Esophagus (tissue), 2 donors: ENCODE results near the gene PPARG. TPM values are rescaled to one million over a fixed set of nuclear protein-coding genes. Genes with fewer than 3 reads are reported as not detected.
A peak's percentile ranks its signal among the peaks of the same experiment; 100 is the strongest.

Experiments used
- H3K27ac ChIP-seq, 2 donors: one replicate each; pipeline ENCODE4 v1.5.1; 2013; ENCODE audit warnings: low read depth in 2 of 2, mild to moderate bottlenecking in 2 of 2, inconsistent platforms in 1 of 2, low read length in 1 of 2, moderate library complexity in 1 of 2
- H3K27me3 ChIP-seq, 2 donors: one replicate each; pipeline ENCODE4 v1.6.1; 2013; ENCODE audit warnings: low read length in 2 of 2, control low read depth in 1 of 2, mild to moderate bottlenecking in 1 of 2; ENCODE audit not compliant: insufficient read depth in 2 of 2, control insufficient read depth in 1 of 2
- H3K36me3 ChIP-seq, 2 donors: one replicate each; pipeline ENCODE4 v1.6.1; 2013; ENCODE audit warnings: low read length in 1 of 2; ENCODE audit not compliant: control insufficient read depth in 2 of 2, insufficient read depth in 2 of 2
- H3K4me1 ChIP-seq, 2 donors: one replicate each; pipeline ENCODE4 v1.6.1; 2013; ENCODE audit warnings: low read length in 1 of 2; ENCODE audit not compliant: control insufficient read depth in 2 of 2, insufficient read depth in 2 of 2
- H3K4me3 ChIP-seq, 2 donors: one replicate each; pipeline ENCODE4 v1.5.1; 2013; ENCODE audit warnings: low read length in 2 of 2, mild to moderate bottlenecking in 2 of 2, low read depth in 1 of 2, moderate library complexity in 1 of 2
- H3K9me3 ChIP-seq, 2 donors: one replicate each; pipeline ENCODE4 v1.6.1; 2013; ENCODE audit warnings: mild to moderate bottlenecking in 2 of 2, low read depth in 1 of 2, low read length in 1 of 2, moderate library complexity in 1 of 2; ENCODE audit not compliant: control insufficient read depth in 2 of 2, insufficient read depth in 1 of 2
- WGBS, 2 donors: extraction: QIAGEN DNeasy Blood & Tissue Kit; methylation state at CpG; one replicate each; pipeline ENCODE4 v1.1.7; 2013; 5-methylcytosine and 5-hydroxymethylcytosine counted together
- polyA plus RNA-seq, 2 donors: library from polyadenylated mRNA; stranded (reverse); fragments of 200-250 nt; gene quantifications; one replicate each; pipeline ENCODE4 v1.2.3, GENCODE V29; 2013
- donor health status: healthy with polysubstance abuse.
- donor health status: Bipolar disorder and iron deficiency.

PPARG gene
- polyA plus RNA-seq, 2 donors: 2.6 to 3.4 TPM

- Histone ChIP-seq H3K36me3 (no peaks in the 10 kb centered on the region), H3K27me3 (peaks cover 0 to 6% of the 10 kb centered on the region in 2 donors), H3K4me1 (no peaks in the 10 kb centered on the region), H3K27ac (peak overlapping the region; percentile 15 to 21), H3K4me3 (peak overlapping the region; percentile 74 to 86), H3K9me3 (no peaks in the 10 kb centered on the region)
- 1 to 2% methylated on average over 23 to 58 of the region's 63 CpGs for WGBS, 2 donors
Measured at GRCh38 chr3:12287727-12288181, 1.1 kb upstream of the PPARG start.

GRCh38 chr3:12289524-12289923, 654 bp downstream of the PPARG start:
- Histone ChIP-seq H3K4me3 (no peak overlapping the region), H3K4me1 (no peaks in the 10 kb centered on the region), H3K27ac (no peak overlapping the region), H3K27me3 (peaks cover 0 to 6% of the 10 kb centered on the region in 2 donors), H3K9me3 (no peaks in the 10 kb centered on the region), H3K36me3 (no peaks in the 10 kb centered on the region)
- 48% methylated on average over 3 of the region's 3 CpGs for WGBS, 2 donors

GRCh38 chr3:12292770-12293169, 3.9 kb downstream of the PPARG start:
- H3K4me3 ChIP-seq: no peak overlapping the region

GRCh38 chr3:12294885-12295580, 6.2 kb downstream of the PPARG start:
- Histone ChIP-seq H3K27me3 (no peaks in the 10 kb centered on the region), H3K9me3 (no peaks in the 10 kb centered on the region), H3K4me1 (no peaks in the 10 kb centered on the region), H3K27ac (no peak overlapping the region), H3K4me3 (no peak overlapping the region), H3K36me3 (no peaks in the 10 kb centered on the region)
- WGBS, 2 donors: 83 to 88% methylated on average over 6 of the region's 6 CpGs

More at GRCh38 chr3:12292770-12293169, 3.9 kb downstream of the PPARG start:
- peaks cover 0 to 5% of the 10 kb centered on the region in 2 donors for H3K27me3 ChIP-seq
- no peaks in the 10 kb centered on the region for H3K4me1 ChIP-seq
- H3K27ac ChIP-seq: no peak overlapping the region
- H3K36me3 ChIP-seq: no peaks in the 10 kb centered on the region
- no peaks in the 10 kb centered on the region for H3K9me3 ChIP-seq
- WGBS, 2 donors: 76 to 78% methylated on average over 9 of the region's 9 CpGs

GRCh38 chr3:12296511-12296910, 7.6 kb downstream of the PPARG start:
- WGBS, 2 donors: 86 to 96% methylated on average over 4 of the region's 4 CpGs
- H3K4me1 ChIP-seq: peaks cover 0 to under 1% of the 10 kb centered on the region in 2 donors
- H3K36me3 ChIP-seq: no peaks in the 10 kb centered on the region

DNA sequence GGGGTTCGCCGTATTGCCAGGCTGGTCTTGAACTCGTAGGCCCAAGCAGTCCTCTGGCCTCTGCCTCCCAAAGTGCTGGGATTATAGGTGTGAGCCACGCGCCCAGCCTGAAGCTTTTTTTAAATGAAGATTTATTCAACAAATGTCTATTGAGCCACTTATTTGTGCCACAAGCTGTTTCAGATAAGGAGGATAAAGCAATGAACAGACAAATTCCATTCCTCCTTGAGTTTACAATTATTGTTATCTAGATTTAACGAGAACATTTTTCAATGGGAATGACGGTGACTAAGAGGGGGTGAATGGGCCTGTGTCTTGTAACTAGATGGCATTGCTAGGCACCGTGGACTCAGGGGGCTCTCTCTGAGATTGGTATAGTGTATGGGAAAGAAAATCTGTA, 10.2 kb downstream of the PPARG start:
- 94 to 96% methylated on average over 8 of the region's 8 CpGs for WGBS, 2 donors
- no peaks in the 10 kb centered on the region for H3K27me3 ChIP-seq

More at GRCh38 chr3:12296511-12296910, 7.6 kb downstream of the PPARG start:
- no peak overlapping the region for H3K4me3 ChIP-seq
- H3K27ac ChIP-seq: no peak overlapping the region
- no peaks in the 10 kb centered on the region for H3K27me3 ChIP-seq
- no peaks in the 10 kb centered on the region for H3K9me3 ChIP-seq

DNA sequence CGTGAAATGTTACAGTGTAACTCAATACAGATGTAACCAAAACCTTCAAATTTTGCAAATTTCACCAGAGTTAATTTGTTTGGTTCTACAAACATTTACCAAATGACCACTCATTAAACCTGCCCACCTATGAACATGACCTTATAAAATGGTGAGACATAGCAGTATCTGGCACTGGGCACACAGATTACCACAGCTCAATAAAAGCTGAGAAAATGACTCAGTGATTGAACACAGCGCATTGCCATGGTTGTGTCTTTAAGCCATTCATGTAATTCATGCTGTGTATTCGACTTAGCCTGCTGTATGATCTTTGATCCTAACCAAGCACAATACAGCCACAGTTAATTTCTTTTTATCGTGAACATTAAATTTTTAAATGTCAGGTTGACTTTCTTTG, 11.3 kb downstream of the PPARG start:
- H3K36me3 ChIP-seq: no peaks in the 10 kb centered on the region
- no peak overlapping the region for H3K4me3 ChIP-seq
- 80 to 82% methylated on average over 4 of the region's 4 CpGs for WGBS, 2 donors
- peaks cover 0 to 2% of the 10 kb centered on the region in 2 donors for H3K4me1 ChIP-seq
- H3K27me3 ChIP-seq: no peaks in the 10 kb centered on the region
- H3K27ac ChIP-seq: no peak overlapping the region
- H3K9me3 ChIP-seq: no peaks in the 10 kb centered on the region

More for the DNA sequence above, 10.2 kb downstream of the PPARG start:
- H3K4me3 ChIP-seq: no peak overlapping the region
- no peak overlapping the region for H3K27ac ChIP-seq
- peaks cover 0 to 2% of the 10 kb centered on the region in 2 donors for H3K4me1 ChIP-seq
- H3K36me3 ChIP-seq: no peaks in the 10 kb centered on the region
- no peaks in the 10 kb centered on the region for H3K9me3 ChIP-seq

DNA sequence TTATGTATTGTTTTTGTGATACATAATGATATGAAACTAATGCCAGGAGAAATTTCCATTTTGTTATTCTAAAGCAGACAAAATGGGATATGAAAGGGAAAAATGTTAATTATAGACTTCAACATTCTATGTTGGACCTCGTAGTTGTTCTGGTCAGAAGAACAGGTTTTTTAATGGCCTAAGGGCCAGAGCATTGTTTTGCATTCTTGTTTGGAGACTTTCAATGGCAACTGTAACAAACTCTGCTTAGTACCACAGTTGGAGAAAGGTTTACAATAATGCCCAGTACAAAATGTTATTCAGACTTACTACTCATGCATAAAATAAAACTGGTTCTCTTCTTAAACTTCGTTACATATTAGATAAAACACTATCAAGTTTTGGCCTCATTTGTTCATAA, 12.2 kb downstream of the PPARG start:
- H3K4me3 ChIP-seq: no peak overlapping the region
- H3K9me3 ChIP-seq: no peaks in the 10 kb centered on the region
- no peaks in the 10 kb centered on the region for H3K36me3 ChIP-seq
- WGBS, 2 donors: 42 to 61% methylated on average over 2 of the region's 2 CpGs
- no peak overlapping the region for H3K27ac ChIP-seq
- peaks cover 0 to 2% of the 10 kb centered on the region in 2 donors for H3K4me1 ChIP-seq
- H3K27me3 ChIP-seq: no peaks in the 10 kb centered on the region

DNA sequence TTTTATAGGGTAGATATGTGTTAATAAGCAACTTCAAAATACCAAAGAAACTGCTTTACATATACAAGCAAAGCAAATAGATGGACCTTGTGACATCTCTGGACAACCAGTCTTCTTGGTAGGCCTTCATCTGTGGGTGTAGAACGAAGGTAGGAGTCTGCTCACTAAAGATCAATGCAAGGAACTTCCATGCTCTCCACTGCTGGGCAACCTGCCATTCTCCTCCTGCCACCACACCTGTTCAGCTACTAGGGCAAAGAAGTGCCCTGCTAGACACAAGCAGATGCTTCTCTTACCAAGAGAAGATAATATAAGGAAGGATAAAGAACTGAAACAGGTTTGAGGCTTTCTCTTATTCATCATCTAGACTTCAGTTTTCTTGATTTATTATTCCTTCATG, 12.6 kb downstream of the PPARG start:
- 53 to 63% methylated on average over 1 of the region's 1 CpG for WGBS, 2 donors
- Histone ChIP-seq H3K27me3 (no peaks in the 10 kb centered on the region), H3K4me1 (peaks cover 0 to 2% of the 10 kb centered on the region in 2 donors), H3K27ac (no peak overlapping the region), H3K36me3 (no peaks in the 10 kb centered on the region), H3K4me3 (no peak overlapping the region), H3K9me3 (no peaks in the 10 kb centered on the region)

- H3K36me3 ChIP-seq: no peaks in the 10 kb centered on the region
- H3K4me1 ChIP-seq: peaks cover 0 to 2% of the 10 kb centered on the region in 2 donors
- no peak overlapping the region for H3K4me3 ChIP-seq
- H3K27me3 ChIP-seq: no peaks in the 10 kb centered on the region
- 80 to 92% methylated on average over 6 of the region's 6 CpGs for WGBS, 2 donors
- H3K9me3 ChIP-seq: no peaks in the 10 kb centered on the region
- H3K27ac ChIP-seq: no peak overlapping the region
Measured at GRCh38 chr3:12302564-12302963, 13.7 kb downstream of the PPARG start.
